ENCODE data around the gene ZNF330. TPM values are rescaled to one million over a fixed set of nuclear protein-coding genes. Genes with fewer than 3 reads are reported as not detected.
A peak's percentile ranks its signal among the peaks of the same experiment; 100 is the strongest.

Gene ZNF330
- total and polyA plus RNA-seq, 10 of the 15 experiments (the other 5 are each of a cell fraction or from before 2014, with no cell fraction given): 31.3 to 57.6 (median 44.3) TPM

DNA sequence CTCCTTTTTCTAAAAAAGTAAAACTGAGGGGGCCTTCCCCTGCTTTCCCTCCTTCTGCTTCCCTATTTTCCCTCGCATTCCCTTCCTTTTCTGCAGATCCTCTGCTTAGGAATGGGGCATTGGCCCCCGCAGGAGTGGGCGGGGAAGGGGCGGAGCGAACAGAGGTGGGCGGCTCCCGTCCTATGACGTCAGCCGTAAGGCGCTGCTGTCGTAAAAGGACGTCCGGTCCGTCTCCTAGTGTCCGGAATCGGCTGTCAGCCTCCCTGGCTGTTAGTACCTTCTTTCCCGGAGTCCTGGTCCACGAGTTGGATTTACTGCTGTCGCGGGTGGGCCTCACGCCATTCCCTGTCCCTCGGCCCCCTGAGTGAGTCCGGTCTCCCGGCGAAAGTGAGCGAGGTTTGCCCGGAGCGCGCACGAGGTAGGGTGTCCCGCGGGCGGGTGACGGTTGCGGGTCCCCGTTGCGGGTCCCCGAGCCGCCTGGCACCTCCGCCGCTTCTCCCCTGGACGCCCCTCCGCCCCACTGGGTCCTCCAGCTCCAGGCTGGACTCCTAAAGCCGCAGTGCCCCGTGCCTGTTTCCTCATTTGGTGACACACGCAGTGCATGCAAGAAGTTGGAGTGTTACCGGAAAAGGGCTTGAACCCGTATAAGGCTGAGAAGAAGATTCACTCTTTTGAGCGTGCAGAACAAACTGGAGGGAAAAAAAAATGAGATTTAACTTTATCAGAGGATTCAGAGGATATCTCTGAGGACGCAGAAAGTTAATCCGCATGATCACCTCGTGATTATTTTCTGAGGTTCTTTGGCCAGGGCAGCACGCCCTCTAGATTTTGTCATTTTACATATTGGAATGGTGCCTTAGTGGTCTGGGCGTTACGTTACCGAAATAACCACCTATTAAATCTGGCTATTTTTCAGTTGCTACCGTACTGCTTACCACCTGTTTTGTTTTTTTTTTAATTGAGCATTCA is at the start of gene ZNF330 (continued):
- TF ChIP-seq SMC3 (IDR thresholded peaks at IDR 0.05; ENCODE audit: borderline replicate concordance, low read length) (no peak), IKZF1 (conservative IDR thresholded peaks at IDR 0.05) (peak; percentile 74), HDGF (IDR thresholded peaks at IDR 0.05) (no peak), STAT1 (conservative IDR thresholded peaks at IDR 0.05) (no peak), CHD1 (IDR thresholded peaks at IDR 0.05; ENCODE audit: low read depth, low read length) (no peak), TARDBP (IDR thresholded peaks at IDR 0.05; ENCODE audit: borderline replicate concordance) (no peak), BACH1 (IDR thresholded peaks at IDR 0.05; ENCODE audit: borderline replicate concordance) (peak; percentile 24; the same call in 1 of the 2 replicates), POLR2A (IDR thresholded peaks at IDR 0.05; ENCODE audit: low read depth, low read length) (peak; percentile 94), KLF5 (IDR thresholded peaks at IDR 0.05; ENCODE audit: partially characterized antibody) (no peak), RBBP5 (conservative IDR thresholded peaks at IDR 0.05) (no peak), NR2F1 (conservative IDR thresholded peaks at IDR 0.05) (no peak), ZBED1 (IDR thresholded peaks at IDR 0.05; ENCODE audit: borderline replicate concordance) (no peak), CREM (IDR thresholded peaks at IDR 0.05; ENCODE audit: low read depth) (peak; percentile 94), PKNOX1 (IDR thresholded peaks at IDR 0.05) (peak; percentile 32; the same call in 1 of the 2 replicates), CTCF (IDR thresholded peaks at IDR 0.05 in 2 of 3, conservative IDR thresholded peaks at IDR 0.05 in 1 of 3; ENCODE audit: control insufficient read depth in 2 of 3, extremely low read depth in 1 of 3, insufficient read depth in 1 of 3, low read depth in 3 of 3, low read length in 3 of 3) (peak in 2 of 3 experiments; percentile 31 to 33; a peak in 3 of 6 replicates), EED (IDR thresholded peaks at IDR 0.05; ENCODE audit: low read depth) (peak; percentile 42; the same call in 1 of the 2 replicates), FOXK2 (IDR thresholded peaks at IDR 0.05) (no peak), HCFC1 (IDR thresholded peaks at IDR 0.05; ENCODE audit: low read length) (no peak), CHD4 (IDR thresholded peaks at IDR 0.05) (no peak), ZNF207 (IDR thresholded peaks at IDR 0.05; ENCODE audit: borderline replicate concordance) (no peak), ESRRA (IDR thresholded peaks at IDR 0.05; ENCODE audit: low read length) (no peak), ZNF622 (IDR thresholded peaks at IDR 0.05) (no peak), TAF1 (IDR thresholded peaks at IDR 0.05; ENCODE audit: borderline replicate concordance, low read depth, low read length) (peak; percentile 51; the same call in 1 of the 2 replicates), SPI1 (IDR thresholded peaks at IDR 0.05; ENCODE audit: borderline replicate concordance, insufficient read depth, low read depth, low read length) (no peak)
- TF ChIP-seq, protein P1, sequence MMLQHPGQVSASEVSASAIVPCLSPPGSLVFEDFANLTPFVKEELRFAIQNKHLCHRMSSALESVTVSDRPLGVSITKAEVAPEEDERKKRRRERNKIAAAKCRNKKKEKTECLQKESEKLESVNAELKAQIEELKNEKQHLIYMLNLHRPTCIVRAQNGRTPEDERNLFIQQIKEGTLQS (IDR thresholded peaks at IDR 0.05; ENCODE audit: borderline replicate concordance, extremely low read depth, low read depth, low read length): peak; percentile 11; the same call in 1 of the 2 replicates
- TF ChIP-seq, protein P2, sequence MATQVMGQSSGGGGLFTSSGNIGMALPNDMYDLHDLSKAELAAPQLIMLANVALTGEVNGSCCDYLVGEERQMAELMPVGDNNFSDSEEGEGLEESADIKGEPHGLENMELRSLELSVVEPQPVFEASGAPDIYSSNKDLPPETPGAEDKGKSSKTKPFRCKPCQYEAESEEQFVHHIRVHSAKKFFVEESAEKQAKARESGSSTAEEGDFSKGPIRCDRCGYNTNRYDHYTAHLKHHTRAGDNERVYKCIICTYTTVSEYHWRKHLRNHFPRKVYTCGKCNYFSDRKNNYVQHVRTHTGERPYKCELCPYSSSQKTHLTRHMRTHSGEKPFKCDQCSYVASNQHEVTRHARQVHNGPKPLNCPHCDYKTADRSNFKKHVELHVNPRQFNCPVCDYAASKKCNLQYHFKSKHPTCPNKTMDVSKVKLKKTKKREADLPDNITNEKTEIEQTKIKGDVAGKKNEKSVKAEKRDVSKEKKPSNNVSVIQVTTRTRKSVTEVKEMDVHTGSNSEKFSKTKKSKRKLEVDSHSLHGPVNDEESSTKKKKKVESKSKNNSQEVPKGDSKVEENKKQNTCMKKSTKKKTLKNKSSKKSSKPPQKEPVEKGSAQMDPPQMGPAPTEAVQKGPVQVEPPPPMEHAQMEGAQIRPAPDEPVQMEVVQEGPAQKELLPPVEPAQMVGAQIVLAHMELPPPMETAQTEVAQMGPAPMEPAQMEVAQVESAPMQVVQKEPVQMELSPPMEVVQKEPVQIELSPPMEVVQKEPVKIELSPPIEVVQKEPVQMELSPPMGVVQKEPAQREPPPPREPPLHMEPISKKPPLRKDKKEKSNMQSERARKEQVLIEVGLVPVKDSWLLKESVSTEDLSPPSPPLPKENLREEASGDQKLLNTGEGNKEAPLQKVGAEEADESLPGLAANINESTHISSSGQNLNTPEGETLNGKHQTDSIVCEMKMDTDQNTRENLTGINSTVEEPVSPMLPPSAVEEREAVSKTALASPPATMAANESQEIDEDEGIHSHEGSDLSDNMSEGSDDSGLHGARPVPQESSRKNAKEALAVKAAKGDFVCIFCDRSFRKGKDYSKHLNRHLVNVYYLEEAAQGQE (IDR thresholded peaks at IDR 0.05; ENCODE audit: low read depth, low read length): no peak

Measured in GM12878 (cell line).